ENCODE data around the gene CNPPD1. TPM values are rescaled to one million over a fixed set of nuclear protein-coding genes. Genes with fewer than 3 reads are reported as not detected.

CNPPD1 gene
- total RNA-seq, 4 donors from 2014 or later = 14.0 to 94.0 (median 77.4) TPM

DNA sequence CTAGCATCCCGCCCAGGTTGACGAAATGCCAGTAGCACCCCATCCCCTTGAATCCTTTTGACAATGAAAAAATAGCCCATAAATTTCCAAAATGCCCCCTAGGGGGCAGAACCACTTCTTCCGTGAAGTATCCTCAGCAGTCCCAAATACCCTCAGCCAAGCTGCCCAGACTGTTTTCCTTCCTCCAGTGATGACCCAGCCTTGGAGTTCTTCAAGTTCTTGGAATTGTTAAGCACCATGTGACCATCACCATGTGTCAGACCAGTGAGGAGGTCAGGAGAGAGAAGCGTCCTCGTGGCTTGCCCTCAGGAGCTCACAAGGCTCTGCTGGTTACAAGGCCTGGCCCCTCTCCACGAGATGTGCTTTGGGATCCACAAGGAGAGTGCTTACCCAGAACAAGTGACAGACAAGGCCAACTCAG is 5.5 kb downstream of the CNPPD1 start:
- peak in 2 of 3 donors; percentile 28 to 69 for DNase-seq
- H3K36me3 ChIP-seq = peaks cover 0 to 41% (median 0%) of the 10 kb centered on the region in 3 donors
- peaks cover 0 to 41% (median 0%) of the 10 kb centered on the region in 4 donors for H3K4me1 ChIP-seq
- H3K9me3 ChIP-seq = no peaks in the 10 kb centered on the region
- H3K27ac ChIP-seq = peak overlapping the region; percentile 5 to 54 (median 35)
- H3K27me3 ChIP-seq = no peaks in the 10 kb centered on the region
- TF ChIP-seq POLR2A (IDR thresholded peaks at IDR 0.05) = no peak
- TF ChIP-seq, protein P1, sequence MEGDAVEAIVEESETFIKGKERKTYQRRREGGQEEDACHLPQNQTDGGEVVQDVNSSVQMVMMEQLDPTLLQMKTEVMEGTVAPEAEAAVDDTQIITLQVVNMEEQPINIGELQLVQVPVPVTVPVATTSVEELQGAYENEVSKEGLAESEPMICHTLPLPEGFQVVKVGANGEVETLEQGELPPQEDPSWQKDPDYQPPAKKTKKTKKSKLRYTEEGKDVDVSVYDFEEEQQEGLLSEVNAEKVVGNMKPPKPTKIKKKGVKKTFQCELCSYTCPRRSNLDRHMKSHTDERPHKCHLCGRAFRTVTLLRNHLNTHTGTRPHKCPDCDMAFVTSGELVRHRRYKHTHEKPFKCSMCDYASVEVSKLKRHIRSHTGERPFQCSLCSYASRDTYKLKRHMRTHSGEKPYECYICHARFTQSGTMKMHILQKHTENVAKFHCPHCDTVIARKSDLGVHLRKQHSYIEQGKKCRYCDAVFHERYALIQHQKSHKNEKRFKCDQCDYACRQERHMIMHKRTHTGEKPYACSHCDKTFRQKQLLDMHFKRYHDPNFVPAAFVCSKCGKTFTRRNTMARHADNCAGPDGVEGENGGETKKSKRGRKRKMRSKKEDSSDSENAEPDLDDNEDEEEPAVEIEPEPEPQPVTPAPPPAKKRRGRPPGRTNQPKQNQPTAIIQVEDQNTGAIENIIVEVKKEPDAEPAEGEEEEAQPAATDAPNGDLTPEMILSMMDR (IDR thresholded peaks at IDR 0.05) = peak; percentile 51 to 83 (median 60)
- no peak overlapping the region for H3K4me3 ChIP-seq

DNA sequence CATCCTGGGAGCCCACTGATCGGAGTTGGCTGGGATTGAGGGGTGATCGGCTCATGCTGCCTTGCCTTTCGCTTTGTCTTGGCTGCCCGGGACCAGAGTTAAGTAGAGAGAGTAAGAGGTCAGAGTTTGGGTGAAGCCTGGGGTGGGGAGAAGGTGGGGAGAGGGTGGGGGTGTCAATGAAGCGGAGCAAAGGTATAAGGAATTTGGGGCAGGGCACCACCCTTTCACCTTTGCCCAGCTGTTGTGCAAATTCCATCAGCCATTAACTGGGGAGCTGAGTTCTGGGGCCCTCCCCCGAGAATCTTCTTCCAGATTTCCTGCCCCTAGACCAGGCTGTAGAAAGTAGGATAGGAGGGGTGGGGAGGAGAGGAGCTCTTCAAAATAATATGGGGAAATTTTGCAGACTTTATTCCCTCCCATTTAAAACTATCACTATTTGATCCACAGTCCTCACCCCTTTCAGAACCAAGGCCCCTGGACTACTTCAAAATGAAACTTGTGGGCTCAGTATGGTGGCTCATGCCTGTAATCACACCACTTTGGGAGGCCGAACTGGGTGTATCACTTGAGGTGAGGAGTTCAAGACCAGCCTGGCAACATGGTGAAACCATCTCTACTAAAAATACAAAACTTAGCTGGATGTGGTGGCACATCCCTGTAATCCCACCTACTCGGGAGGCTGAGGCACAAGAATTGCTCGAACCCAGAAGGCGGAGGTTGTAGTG is 6.6 kb downstream of the CNPPD1 start, which contains the start of gene SLC23A3:
Gene SLC23A3, minus strand, starts transcription at position 100 of the 725 bp plus-strand sequence. Its CDS starts 45 bp downstream, at position 55.
- peak within 1 kb of the TSS in 1 of 4 donors; percentile 81 for H3K27ac ChIP-seq
- DNase-seq = peak in 1 of 3 donors; percentile 72
- H3K27me3 ChIP-seq = no peaks in the 10 kb centered on the region
- H3K4me1 ChIP-seq = peaks cover 0 to 30% (median 0%) of the 10 kb centered on the region in 4 donors
- no peaks in the 10 kb centered on the region for H3K9me3 ChIP-seq
- peak in 1 of 2 donors; percentile 43 for TF ChIP-seq POLR2A (IDR thresholded peaks at IDR 0.05)
- TF ChIP-seq, protein P1 (IDR thresholded peaks at IDR 0.05) = no peak
- peak within 1 kb of the TSS in 2 of 4 donors; percentile 11 to 45 for H3K4me3 ChIP-seq
- peaks cover 0 to 42% (median 0%) of the 10 kb centered on the region in 3 donors for H3K36me3 ChIP-seq

DNA sequence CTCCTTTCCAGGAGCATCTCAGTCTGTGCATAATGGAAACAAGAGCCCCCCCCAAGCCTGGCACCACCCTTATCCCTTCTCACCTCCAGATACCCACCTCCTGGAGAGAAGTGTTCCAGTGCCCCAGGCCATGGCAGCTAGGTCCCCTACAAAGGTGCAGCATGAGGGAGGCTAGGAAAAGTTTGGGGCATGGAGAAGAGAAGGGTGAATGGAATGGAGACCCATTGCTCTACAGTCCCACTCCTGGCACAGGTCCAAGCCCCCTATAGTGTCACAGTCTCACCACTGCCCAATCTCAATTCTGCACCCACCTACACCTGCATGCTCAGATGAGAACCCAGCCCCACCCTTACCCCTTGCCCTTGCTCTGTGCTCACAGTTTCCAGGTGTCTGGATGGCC is 7.8 kb downstream of the CNPPD1 start:
- no peak for TF ChIP-seq POLR2A (IDR thresholded peaks at IDR 0.05)
- TF ChIP-seq, protein P1 (IDR thresholded peaks at IDR 0.05) = no peak
- no peak for DNase-seq
- Histone ChIP-seq H3K4me1 (peaks cover 0 to 20% (median 0%) of the 10 kb centered on the region in 4 donors), H3K4me3 (peak overlapping the region in 1 of 4 donors; percentile 45), H3K27me3 (no peaks in the 10 kb centered on the region), H3K27ac (peak overlapping the region in 1 of 4 donors; percentile 81), H3K9me3 (no peaks in the 10 kb centered on the region), H3K36me3 (peaks cover 0 to 31% (median 0%) of the 10 kb centered on the region in 3 donors)

DNA sequence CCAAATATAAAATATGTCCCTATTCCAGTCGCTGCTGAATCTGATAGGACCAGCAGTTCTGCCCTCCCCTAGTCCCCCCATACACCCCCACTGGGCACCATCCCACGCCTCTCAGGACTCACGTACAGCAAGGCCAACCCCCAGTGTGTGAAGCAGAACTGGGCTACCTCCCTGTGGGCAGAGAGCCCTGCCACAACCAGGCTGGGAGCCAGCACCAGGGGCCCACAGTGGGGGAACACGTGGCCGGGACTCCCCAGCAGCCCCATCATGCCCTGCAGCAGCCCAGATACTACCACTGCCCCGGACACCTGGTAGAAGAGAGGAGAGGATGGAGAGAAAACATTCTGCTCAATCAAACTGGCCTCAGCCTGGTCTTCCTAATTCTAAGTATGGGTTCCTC is 8.2 kb downstream of the CNPPD1 start:
- DNase-seq = no peak
- Histone ChIP-seq H3K4me3 (no peak overlapping the region), H3K4me1 (peaks cover 0 to 16% (median 0%) of the 10 kb centered on the region in 4 donors), H3K27me3 (no peaks in the 10 kb centered on the region), H3K36me3 (peaks cover 0 to 27% (median 0%) of the 10 kb centered on the region in 3 donors), H3K27ac (peak overlapping the region in 1 of 4 donors; percentile 81), H3K9me3 (no peaks in the 10 kb centered on the region)
- TF ChIP-seq POLR2A (IDR thresholded peaks at IDR 0.05) = no peak
- TF ChIP-seq, protein P1 (IDR thresholded peaks at IDR 0.05) = no peak

DNA sequence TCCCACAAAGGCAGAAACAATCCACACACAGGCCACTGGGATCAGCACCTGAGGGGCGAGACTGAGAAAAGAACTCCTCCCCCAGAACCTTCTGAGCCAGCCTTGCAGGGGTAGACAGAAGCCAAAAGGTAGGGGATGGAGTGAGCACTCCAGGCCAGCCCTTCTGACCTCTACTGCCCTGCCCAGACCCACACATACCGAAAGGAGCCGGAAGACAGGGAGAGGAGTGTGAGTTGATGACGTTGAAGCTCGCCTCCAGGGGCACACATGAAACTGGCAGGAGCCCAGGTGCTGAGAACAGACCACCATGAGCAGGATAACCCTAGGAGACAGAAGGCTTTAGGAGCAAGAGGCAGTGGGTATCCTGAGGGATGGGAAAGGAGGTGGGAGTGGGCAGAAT is 8.7 kb downstream of the CNPPD1 start:
- Histone ChIP-seq H3K27ac (no peak overlapping the region), H3K36me3 (peaks cover 0 to 22% (median 0%) of the 10 kb centered on the region in 3 donors), H3K4me3 (no peak overlapping the region), H3K27me3 (no peaks in the 10 kb centered on the region), H3K9me3 (no peaks in the 10 kb centered on the region), H3K4me1 (peaks cover 0 to 16% (median 0%) of the 10 kb centered on the region in 4 donors)
- TF ChIP-seq POLR2A (IDR thresholded peaks at IDR 0.05) = no peak
- no peak for DNase-seq
